Ecto neural progenitor cell (in vitro differentiated cells): ENCODE data around the gene CD28.
"Not testable (repeated sequence)": the region's sequence is repeated elsewhere in the genome, so short reads cannot be mapped to it uniquely, and the experiment has no call there.

Experiments
- DNase-seq: peaks from one replicate; pipeline ENCODE4 v3.0.0-alpha.2; 2018; ENCODE audit warnings: low spot score

The CD28 gene

GRCh38 chr2:203687165-203687564 lies 19.3 kb upstream of the CD28 start:
- no peak for DNase-seq

DNA sequence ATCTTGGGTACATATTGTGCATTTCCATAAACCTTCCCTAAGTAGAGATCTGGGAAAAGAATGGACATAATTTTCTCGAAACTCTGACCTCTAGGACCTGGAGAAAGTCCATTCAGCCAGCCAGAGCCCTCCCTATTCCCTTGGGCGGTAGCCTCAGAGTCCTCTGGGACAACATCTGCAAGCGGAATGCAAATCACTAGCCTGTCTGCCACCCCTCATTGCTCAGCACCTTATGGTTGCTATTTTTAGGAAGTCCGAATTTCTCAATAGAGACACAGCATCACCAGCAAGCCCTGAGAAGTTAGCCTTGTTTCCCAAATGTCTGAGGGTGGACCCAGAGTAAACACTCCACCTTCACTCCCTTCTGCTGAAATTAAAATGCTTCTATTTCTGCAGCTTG lies 17.6 kb upstream of the CD28 start:
- no peak for DNase-seq

DNA sequence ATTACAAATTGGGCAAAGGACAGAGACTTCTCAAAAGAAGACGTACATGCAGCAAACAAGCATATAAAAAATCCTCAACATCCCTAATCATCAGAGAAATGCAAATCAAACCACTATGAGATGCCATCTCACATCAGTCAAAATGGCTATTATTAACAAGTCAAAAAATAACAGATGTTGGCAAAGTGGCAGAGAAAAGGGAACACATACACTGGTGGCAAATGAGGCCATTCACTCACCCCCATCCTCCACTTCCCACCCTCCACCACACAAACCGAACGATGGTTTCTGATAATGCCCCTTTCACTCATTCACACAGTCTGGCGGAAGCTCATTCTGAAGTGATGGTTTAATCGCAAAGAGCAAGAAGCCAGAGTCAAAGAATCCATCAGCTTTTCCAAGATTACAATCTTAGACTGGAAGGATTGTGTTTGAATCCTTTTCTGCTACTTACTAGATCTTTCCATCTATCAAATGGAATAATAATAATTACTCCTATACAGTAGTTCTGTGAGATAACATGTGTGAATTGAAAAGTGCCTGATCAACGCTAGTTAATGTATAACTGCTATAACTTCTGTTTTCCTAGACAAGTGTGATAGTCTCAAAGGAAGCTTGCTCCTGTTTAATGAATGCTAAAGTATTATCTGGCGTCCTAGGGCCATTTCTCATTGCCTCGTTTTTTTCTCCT lies 16.9 kb upstream of the CD28 start:
- no peak for DNase-seq

DNA sequence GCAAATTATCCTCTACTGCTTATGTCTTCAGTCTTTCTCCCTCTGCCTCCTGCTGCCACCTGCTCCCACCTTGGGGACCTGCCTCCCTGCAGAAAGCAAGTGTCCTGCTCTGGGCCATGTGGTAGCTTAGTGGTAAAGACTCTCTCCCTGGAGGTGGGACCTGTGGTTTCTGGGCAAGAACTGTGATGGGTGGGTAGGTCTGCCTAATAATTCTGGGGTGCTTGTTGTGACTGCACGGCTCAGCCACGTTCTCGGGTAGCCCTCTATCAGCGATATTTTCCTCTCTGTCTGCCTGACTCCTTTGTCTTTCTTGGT lies 16.4 kb upstream of the CD28 start:
- no peak for DNase-seq

- no peak for DNase-seq
These were observed 15.9 kb upstream of the CD28 start for GRCh38 chr2:203690441-203691047.

DNA sequence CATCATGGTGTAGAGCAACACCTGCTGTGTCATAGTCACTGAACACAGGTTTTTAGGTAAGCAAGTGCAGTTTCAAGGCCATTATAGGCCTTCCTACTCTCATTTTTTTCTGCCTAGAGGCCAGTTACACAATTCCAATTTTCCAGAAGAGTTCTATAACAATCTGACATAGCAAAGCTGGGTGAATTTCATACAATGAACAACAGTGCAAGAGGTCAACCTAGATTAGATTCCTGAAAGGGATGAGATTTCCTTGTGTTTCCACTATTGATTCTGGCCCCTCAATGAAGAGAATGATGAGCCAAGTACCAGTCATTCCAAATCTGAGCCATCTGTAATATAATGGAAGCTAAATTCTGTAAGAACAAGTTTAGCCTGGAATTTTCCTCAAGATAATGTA lies 15.3 kb upstream of the CD28 start:
- no peak for DNase-seq

DNA sequence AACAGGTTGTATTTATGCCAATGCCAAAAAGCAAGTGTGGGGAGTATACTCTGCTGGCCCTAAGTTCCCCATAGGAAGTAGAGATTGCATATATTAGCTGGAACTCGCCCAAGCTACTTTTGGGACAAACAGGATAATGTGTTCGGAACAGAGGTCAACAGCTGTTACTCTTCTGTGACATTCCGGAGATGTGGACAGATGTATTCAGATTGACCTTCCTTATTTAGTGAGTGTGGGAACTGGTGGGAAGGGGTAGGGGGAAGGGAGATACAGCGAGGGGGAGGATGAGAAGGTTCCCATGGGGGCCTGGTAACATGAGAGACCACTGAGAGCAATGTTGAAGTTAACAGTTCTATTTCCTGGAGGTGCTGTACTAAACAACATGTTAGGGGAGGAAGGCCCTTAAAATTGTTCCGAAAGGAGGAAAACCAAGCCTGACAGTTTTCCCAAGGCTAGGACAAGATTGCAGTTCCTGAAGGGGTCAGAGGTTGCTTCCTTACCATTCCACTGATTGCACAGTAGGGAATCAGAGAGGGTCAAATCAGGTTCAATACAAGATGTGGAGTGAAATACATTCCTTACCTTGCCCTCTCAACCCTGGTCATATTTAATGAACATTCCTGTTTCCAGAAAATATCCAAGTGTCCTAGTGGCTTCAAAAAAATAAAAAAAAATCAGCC lies 14.3 kb upstream of the CD28 start:
- DNase-seq = no peak

DNA sequence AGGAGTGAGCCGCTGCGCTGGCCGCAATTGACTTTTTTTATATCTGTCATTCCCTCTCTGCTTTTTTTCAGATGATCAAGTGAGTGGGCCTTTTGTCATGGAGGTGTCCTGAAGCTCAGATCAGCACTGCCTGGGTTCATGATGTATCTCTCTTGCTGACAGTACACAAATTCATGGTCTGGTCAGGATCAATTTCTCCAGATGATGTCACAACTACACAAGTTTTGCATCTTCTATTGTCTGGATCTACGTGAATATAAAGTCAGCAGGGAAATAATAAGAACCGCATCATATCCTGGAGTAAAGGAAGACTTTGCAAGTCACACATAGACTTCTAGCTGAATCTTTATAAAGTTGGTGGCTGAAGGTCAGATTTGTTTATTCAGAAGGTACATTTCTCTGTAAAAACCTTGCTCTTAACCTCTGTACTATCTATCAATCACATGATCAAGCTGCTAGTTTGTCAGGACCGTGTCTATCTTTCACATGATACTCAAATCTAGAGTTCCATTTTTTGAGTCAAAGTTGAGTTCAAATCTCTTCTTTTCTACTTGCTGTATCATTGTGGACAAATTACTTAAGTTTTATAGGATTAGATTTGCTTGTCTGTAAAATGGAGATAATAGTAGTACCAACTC lies 13.1 kb upstream of the CD28 start:
- DNase-seq = no peak

DNA sequence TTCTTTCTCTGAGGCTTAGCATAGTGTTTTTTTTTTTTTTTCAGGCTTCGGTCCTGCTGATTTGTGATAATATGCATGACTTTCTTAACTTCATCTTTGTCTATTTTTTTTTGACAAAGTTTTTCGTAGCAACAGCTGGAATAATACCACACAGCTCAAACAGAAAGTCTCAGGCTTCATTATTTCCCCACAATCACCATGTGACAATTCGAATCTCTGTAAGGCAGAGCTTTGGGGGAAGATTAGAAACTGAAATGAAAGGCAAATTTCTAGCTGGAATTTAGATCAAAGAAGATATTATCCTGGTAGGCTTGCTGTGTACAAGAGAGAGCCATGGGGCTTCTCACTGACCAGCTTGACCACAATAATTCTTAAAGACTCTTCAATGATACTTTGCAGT lies 12.2 kb upstream of the CD28 start:
- DNase-seq = no peak

DNA sequence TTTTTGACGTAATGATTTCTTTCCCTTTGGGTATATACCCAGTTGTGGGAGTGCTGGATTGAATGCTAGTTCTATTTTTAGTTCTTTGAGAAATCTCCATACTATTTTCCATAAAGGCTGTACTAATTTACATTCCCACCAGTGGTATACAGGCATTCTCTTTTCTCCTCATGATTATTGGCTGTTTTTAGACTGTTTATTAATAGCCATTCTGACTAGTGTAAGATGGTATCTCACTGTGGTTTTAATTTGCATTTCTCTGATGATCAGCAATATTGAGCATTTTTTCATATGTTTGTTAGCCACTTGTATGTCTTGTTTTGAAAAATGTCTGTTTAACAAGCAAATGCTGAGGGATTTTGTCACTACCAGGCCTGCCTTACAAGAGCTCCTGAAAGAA lies 9.2 kb upstream of the CD28 start:
- DNase-seq = no peak

DNA sequence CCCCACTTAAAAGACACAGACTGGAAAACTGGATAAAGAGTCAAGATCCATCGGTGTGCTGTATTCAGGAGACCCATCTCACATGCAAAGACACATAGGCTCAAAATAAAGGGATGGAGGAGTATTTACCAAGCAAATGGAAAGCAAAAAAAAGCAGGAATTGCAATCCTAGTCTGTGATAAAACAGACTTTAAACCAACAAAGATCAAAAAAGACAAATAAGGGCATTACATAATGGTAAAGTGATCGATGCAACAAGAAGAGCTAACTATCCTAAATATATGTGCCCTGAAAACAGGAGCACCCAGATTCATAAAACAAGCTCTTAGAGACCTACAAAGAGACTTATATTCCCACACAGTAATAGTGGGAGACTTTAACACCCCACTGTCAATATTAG lies 8.7 kb upstream of the CD28 start:
- DNase-seq = not testable (repeated sequence)

GRCh38 chr2:203698410-203698809 lies 8.0 kb upstream of the CD28 start:
- DNase-seq = not testable (repeated sequence)

DNA sequence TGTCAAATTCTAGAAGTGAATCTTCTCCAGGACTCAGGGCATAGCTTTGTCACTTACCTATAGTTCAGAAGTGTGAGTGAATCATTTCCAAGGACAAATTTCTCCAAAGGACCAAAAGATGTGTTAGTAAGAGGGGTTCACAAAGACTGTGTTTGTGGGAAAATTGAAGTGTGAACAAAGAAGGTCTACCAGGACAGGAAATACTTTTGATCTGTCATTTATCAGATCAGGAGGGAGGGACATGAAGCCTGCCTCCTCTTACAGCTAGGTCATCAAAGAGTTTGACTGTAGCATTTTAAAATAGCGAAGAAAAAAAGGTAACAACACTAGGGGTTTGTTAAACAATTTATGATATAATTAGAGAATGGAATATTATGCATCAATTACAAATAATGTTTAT lies 2.0 kb upstream of the CD28 start:
- no peak for DNase-seq

DNA sequence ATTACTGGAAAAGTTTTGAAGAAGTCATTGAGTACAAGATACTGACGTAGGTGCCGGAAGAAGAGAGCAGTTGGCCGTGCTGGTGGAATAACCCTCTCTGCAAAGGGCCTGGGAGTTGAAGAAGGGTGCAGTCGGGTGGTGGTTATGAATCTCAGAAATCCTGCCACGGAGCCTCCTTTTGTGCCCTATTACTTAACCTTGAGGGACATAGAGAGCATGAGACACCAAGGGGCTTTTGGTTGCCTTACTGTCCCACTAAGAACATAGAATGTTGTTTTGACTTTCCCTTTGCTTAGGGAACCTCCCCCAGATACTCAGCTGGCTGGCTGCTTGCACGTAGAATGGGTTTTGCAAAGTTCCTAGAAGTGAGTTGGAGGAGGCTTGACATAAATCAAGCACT lies 1.3 kb upstream of the CD28 start:
- DNase-seq = no peak

DNA sequence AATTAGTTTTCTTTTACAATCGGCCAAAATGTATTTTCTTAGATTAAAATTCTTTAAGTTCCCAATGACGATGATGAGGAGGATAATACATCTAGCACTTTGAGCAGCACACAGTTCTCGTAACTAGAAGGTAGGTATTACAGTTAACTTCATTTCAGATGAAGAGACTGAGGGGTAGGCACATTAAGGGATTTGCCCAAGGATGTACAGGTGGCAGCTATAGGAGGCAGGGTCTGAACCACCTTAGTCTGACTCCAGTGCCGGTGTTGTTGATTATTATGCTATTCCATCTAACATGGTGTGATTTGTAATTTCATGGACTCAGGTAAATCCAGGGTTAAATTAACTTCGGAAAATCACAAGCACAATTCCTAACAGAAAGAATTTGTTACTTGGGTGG lies 1.1 kb downstream of the CD28 start:
- no peak for DNase-seq

GRCh38 chr2:203708846-203709396 lies 2.5 kb downstream of the CD28 start:
- DNase-seq = no peak

- no peak for DNase-seq
These were observed 3.1 kb downstream of the CD28 start for GRCh38 chr2:203709416-203710040.

DNA sequence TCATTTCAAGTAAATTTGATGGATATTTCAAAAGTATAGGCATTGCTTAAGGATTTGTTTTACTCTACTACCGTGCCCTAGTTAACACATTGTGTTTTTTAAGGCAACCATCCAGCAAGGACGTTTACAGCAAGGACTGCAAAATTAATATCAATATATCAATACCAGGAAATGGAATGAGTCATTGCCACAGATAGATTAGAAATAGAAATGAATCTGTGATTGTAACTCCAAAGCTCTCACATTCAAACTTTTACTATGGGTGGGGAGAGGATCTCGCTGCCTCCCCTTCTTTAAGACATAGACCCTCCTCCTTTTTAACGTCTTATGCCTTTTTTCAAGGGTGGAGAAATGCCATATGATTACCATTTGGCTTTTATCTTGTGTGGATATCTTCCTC lies 3.8 kb downstream of the CD28 start:
- DNase-seq = no peak

DNA sequence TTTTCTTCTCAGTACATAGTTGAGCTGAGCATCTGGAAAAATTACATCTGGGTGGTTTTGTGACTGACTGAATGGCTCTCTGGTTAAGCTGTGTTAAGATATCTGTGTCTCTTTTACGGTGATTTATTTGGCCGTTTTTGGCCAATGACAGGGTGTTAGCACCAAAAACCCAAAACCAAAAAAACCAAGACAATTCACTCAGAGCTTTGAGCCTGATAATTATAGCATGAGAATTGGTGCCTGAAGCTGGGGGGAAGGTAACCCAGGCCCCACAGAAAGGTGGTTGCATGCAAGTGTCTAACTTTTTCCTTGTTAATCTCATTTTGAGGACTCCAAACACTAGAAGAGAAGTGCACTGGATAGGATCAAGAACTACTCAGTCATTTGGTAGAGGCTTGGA lies 4.5 kb downstream of the CD28 start:
- DNase-seq = no peak

DNA sequence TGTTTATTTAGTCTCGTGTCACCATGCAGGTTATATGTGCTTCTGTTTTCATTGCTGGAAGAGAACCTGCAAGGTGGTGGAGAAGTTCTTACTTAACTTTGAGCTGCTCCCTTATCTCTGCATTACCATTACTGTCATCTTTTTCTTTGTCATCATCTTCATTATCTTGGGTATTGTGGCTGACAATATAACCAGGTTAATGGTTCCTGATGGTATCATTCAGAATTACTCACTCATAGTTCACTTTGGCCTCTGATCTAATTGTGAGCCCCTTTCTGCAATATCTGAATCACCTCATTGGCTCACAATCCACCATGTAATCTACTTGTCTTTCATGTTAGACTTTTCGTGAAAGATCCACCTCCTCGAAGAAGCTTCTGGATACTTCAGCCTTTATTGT lies 5.0 kb downstream of the CD28 start:
- DNase-seq = no peak

DNA sequence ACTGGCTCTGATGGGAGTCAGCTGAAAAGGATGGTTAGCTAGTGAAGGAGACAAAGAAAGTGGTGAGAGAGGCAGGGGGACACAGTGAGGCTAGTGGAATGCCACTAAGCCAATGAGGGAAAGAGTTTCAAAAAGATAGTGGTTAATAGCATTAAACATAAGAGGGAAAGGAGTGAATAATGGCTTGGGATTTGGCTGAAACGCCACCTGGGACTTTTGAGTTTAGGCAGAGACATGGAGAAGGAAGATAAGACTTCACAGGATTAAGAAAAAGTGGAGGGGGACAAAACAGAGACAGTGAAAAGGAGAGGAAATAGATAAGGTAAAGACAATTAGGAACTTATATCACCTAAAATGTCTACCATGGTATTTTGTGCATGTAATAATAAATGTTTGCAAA lies 6.9 kb downstream of the CD28 start:
- DNase-seq = no peak

GRCh38 chr2:203714112-203714511 lies 7.7 kb downstream of the CD28 start:
- no peak for DNase-seq

DNA sequence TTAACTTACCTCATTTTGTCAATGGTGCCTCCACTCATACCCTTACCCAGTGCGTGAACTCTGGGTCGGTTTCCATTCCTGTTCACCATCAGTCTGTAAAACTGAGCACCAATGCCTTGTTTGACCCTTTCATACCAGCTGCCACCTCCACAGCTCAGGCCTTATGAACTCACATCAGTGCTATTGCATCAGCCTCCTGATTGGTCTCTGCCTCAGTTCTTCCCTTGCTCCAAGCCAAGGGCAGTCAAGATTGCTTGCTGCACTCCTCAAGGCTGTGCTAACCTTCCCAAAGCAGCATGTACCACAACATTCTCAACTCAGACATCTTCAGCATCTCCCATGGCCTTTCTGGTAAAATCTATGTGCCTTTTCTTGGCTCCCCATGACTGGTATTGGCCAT lies 9.3 kb downstream of the CD28 start:
- no peak for DNase-seq
